PFSK-1 (cell line): ENCODE data around the gene GJD4.

Experiments
- FOXP2 ChIP-seq: optimal IDR thresholded peaks from 2 replicates; pipeline ENCODE3; 2011; ENCODE audit warnings: borderline replicate concordance, control low read depth, inconsistent platforms; ENCODE audit not compliant: insufficient read depth; ENCODE audit errors: extremely low read length, extremely low read depth
- POLR2AphosphoS5 ChIP-seq: IDR thresholded peaks from 2 replicates; pipeline ENCODE4 v1.6.1; 2012; ENCODE audit warnings: low read depth, mild to moderate bottlenecking, control low read depth, low read length, moderate library complexity
- REST ChIP-seq, 2 experiments: IDR thresholded peaks; 2 replicates each; pipeline versions ENCODE4 v1.6.1 to v1.8.0; 2011 to 2012; ENCODE audit warnings: low read depth in 2 of 2, low read length in 2 of 2, control low read depth in 1 of 2, inconsistent platforms in 1 of 2, mild to moderate bottlenecking in 1 of 2, moderate library complexity in 1 of 2; ENCODE audit not compliant: insufficient read depth in 1 of 2
- SIN3A ChIP-seq: IDR thresholded peaks from 2 replicates; pipeline ENCODE4 v1.6.1; 2012; ENCODE audit warnings: mild to moderate bottlenecking, low read length, moderate library complexity, borderline replicate concordance; ENCODE audit not compliant: insufficient read depth
- TAF1 ChIP-seq: IDR thresholded peaks from 2 replicates; pipeline ENCODE4 v1.6.1; 2012; ENCODE audit warnings: low read length, control low read depth, borderline replicate concordance; ENCODE audit not compliant: insufficient read depth

GJD4 gene

GRCh38 chr10:35588836-35589235 lies 16.3 kb upstream of the GJD4 start:
- no peak for TF ChIP-seq REST (IDR thresholded peaks at IDR 0.05; ENCODE audit: insufficient read depth in 1 of 2, low read depth in 2 of 2, low read length in 2 of 2)
- TF ChIP-seq SIN3A, result no peak
- no peak for TF ChIP-seq FOXP2
- TF ChIP-seq POLR2AphosphoS5, result no peak
- no peak for TF ChIP-seq TAF1

- TF ChIP-seq FOXP2 (no peak), TAF1 (no peak), POLR2AphosphoS5 (no peak), SIN3A (no peak), REST (IDR thresholded peaks at IDR 0.05; ENCODE audit: insufficient read depth in 1 of 2, low read depth in 2 of 2, low read length in 2 of 2) (no peak)
Observed at GRCh38 chr10:35592441-35592840, 12.7 kb upstream of the GJD4 start.

GRCh38 chr10:35594115-35595079 lies 10.7 kb upstream of the GJD4 start:
- TF ChIP-seq SIN3A (no peak), TAF1 (no peak), REST (IDR thresholded peaks at IDR 0.05; ENCODE audit: insufficient read depth in 1 of 2, low read depth in 2 of 2, low read length in 2 of 2) (no peak), POLR2AphosphoS5 (no peak), FOXP2 (no peak)

GRCh38 chr10:35595106-35595505 lies 10.0 kb upstream of the GJD4 start:
- no peak for TF ChIP-seq SIN3A
- no peak for TF ChIP-seq FOXP2
- no peak for TF ChIP-seq TAF1
- TF ChIP-seq REST (IDR thresholded peaks at IDR 0.05; ENCODE audit: insufficient read depth in 1 of 2, low read depth in 2 of 2, low read length in 2 of 2), result no peak
- no peak for TF ChIP-seq POLR2AphosphoS5
